ENCODE measurements around the gene RFXANK. TPM values are rescaled to one million over a fixed set of nuclear protein-coding genes. Genes with fewer than 3 reads are reported as not detected.
A peak's percentile ranks its signal among the peaks of the same experiment; 100 is the strongest.

RFXANK gene
- total and polyA plus RNA-seq, 9 of the 15 experiments (the other 6 are each of a cell fraction or from before 2014, with no cell fraction given), result 68.6 to 181 (median 150) TPM

DNA sequence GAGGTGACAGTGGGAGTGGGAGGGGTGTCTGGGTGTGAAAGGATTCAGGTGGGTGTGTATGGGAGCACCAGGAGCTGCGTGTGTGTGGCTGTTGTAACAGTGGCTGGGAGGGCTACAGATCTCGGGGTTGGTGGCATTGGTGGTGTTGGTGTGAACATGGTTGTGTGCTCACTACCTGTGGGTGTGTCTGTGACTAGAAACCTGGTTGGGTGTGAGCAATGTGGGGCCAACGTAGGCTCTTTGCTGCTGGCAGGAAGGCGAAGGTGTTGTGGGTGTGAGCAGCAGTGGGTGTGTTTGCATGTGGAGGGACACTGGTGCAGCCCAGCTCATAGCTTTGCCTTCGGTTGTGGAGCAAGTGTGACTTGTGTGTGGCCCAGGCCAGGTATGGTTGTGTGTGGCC, 14.9 kb downstream of the RFXANK start (continued):
- TF ChIP-seq ETV6 (IDR thresholded peaks at IDR 0.05; ENCODE audit: borderline replicate concordance in 1 of 2, low read depth in 2 of 2, low read length in 1 of 2) (no peak), ETV6 (CRISPR knock-in tag; IDR thresholded peaks at IDR 0.05; ENCODE audit: borderline replicate concordance) (no peak)

DNA sequence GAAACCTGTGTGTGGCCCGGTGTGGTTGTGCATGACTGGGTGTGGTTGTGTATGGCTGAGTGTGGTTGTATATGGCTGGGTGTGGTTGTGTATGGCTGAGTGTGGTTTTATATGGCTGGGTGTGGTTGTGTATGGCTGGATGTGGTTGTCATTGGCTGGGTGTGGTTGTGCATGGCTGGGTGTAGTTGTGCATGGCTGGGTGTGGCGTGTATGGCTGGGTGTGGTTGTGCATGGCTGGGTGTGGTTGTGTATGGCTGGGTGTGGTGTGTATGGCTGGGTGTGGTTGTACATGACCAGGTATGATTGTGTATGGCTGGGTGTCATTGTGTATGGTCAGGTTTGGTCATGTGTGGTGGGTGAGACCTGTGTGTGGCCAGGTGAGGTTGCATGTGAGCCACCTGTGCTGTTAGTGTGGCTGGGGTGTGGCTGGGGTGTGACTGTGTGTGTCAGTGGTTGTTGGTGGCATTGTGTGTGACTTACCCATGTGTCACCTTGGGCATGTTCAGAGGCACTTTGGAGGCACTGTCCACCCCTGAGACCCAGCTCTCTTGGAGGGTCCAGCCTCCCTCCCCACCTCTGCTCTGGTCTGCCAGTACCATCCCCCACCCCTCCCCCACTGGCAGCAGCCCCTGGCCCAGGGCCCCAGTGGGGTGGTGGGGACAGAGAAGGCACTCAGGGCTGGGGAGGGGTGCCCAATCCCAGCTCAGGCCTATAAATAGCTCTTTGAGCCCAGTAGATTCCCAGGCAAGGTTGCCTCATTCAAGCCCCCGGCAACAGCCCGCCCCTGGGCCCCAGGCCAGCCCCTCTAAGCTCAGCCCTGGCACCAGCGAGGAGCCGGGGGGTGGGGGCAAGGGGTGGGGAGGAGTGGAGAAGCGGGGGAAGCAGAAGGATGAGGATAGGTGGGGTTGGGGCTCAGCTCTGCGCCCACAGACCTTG, 15.8 kb downstream of the RFXANK start:
- no TSS peak for BruUV-seq (replicated peaks)
- TF ChIP-seq PML (IDR thresholded peaks at IDR 0.05; ENCODE audit: low read length) (no peak), ZNF695 (CRISPR knock-in tag; IDR thresholded peaks at IDR 0.05) (no peak), FOSL1 (tag; conservative IDR thresholded peaks at IDR 0.05) (no peak), ZNF561 (CRISPR knock-in tag; conservative IDR thresholded peaks at IDR 0.05) (no peak), ZNF707 (CRISPR knock-in tag; conservative IDR thresholded peaks at IDR 0.05) (no peak), THAP7 (CRISPR knock-in tag; IDR thresholded peaks at IDR 0.05) (no peak), CBFA2T3 (IDR thresholded peaks at IDR 0.05) (no peak), E2F3 (CRISPR knock-in tag; IDR thresholded peaks at IDR 0.05) (no peak), HMGXB4 (CRISPR knock-in tag; IDR thresholded peaks at IDR 0.05) (no peak), ATF7 (IDR thresholded peaks at IDR 0.05) (no peak), SLC30A9 (CRISPR knock-in tag; IDR thresholded peaks at IDR 0.05) (no peak), ZNF253 (CRISPR knock-in tag; conservative IDR thresholded peaks at IDR 0.05) (no peak), HIVEP1 (CRISPR knock-in tag; IDR thresholded peaks at IDR 0.05) (no peak)
- TF ChIP-seq, protein P1, sequence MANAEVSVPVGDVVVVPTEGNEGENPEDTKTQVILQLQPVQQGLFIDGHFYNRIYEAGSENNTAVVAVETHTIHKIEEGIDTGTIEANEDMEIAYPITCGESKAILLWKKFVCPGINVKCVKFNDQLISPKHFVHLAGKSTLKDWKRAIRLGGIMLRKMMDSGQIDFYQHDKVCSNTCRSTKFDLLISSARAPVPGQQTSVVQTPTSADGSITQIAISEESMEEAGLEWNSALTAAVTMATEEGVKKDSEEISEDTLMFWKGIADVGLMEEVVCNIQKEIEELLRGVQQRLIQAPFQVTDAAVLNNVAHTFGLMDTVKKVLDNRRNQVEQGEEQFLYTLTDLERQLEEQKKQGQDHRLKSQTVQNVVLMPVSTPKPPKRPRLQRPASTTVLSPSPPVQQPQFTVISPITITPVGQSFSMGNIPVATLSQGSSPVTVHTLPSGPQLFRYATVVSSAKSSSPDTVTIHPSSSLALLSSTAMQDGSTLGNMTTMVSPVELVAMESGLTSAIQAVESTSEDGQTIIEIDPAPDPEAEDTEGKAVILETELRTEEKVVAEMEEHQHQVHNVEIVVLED (CRISPR knock-in tag; IDR thresholded peaks at IDR 0.05), result no peak

More for the DNA sequence above, 15.8 kb downstream of the RFXANK start:
- H3K36me3 ChIP-seq (ENCODE audit: control insufficient read depth, insufficient read depth, low read length), result no peaks in the 10 kb centered on the region
- no peak overlapping the region for H2AFZ ChIP-seq (ENCODE audit: low read depth, low read length)
- ChIA-PET CTCF (ENCODE audit: low intra/inter-chr PET ratio) (no interaction called here), POLR2A (interaction anchor here (1.8 kb wide), 1 partner anchor 12 kb away, joined by 5 read pairs; no protein-coding TSS in a partner anchor)
- H3K27me3 ChIP-seq (ENCODE audit: control insufficient read depth in 2 of 2, insufficient read depth in 2 of 2, low read length in 2 of 2), result peaks cover 4 to 14% of the 10 kb centered on the region in 2 experiments
- H3K4me2 ChIP-seq (ENCODE audit: insufficient read depth, low read length), result peak overlapping the region; percentile 33; the same call in 1 of the 2 replicates
- intact Hi-C loops (cut with micrococcal nuclease), result no loop called here
- no peak for FAIRE-seq
- no peaks in the 10 kb centered on the region for H4K20me1 ChIP-seq (replicated peaks; ENCODE audit: control insufficient read depth, insufficient read depth, low read length)
- no peaks in the 10 kb centered on the region for H3K9me3 ChIP-seq (replicated peaks; ENCODE audit: control insufficient read depth, insufficient read depth, low read depth, low read length)
- WGBS (ENCODE audit: insufficient coverage, low coverage, missing lambda C conversion rate), result 6% methylated on average over 5 of the region's 8 CpGs
- H3K9ac ChIP-seq (ENCODE audit: insufficient read depth in 1 of 2, low read depth in 2 of 2, low read length in 2 of 2), result no peak overlapping the region
- in situ Hi-C loops (cut with MboI), result no loop called here
- H3K9me1 ChIP-seq (ENCODE audit: control insufficient read depth, insufficient read depth, low read length), result no peaks in the 10 kb centered on the region
- no peak for ATAC-seq
- H3K27ac ChIP-seq (ENCODE audit: extremely low read depth, low read depth, low read length), result no peak overlapping the region
- peaks cover 8 to 24% of the 10 kb centered on the region in 2 experiments; a peak in 4 of 5 replicates for H3K4me1 ChIP-seq (replicated peaks in 1 of 2; ENCODE audit: control insufficient read depth in 2 of 2, insufficient read depth in 2 of 2, low read length in 2 of 2)
- no peak for DNase-seq (ENCODE audit: extremely low read depth in 1 of 4, low spot score in 3 of 4)
- no peak overlapping the region for H3K4me3 ChIP-seq
- H3K79me2 ChIP-seq (ENCODE audit: control insufficient read depth, insufficient read depth, low read length), result peaks cover 2% of the 10 kb centered on the region

Measured in K562 (cell line).